ENCODE results near the gene FKBP1C. TPM values are rescaled to one million over a fixed set of nuclear protein-coding genes. Genes with fewer than 3 reads are reported as not detected.

Gene FKBP1C
- total and polyA plus RNA-seq, 2 of the 8 experiments (the other 6 are each of a cell fraction or from before 2014, with no cell fraction given): 0.74 to 1.0 TPM

GRCh38 chr6:63213325-63213724 is 2.1 kb downstream of the FKBP1C start:
- no peak overlapping the region for H3K4me2 ChIP-seq (ENCODE audit: insufficient read depth in 1 of 2, low read depth in 2 of 2, low read length in 2 of 2)
- no peak overlapping the region for H3K27ac ChIP-seq (ENCODE audit: low read depth, low read length)
- no peak overlapping the region for H3K9ac ChIP-seq (replicated peaks in 1 of 4; ENCODE audit: extremely low read depth in 1 of 4, low read depth in 3 of 4, low read length in 3 of 4)
- no peak overlapping the region for H4K8ac ChIP-seq (ENCODE audit: extremely low read depth, insufficient read depth, low read length)
- H2BK12ac ChIP-seq (ENCODE audit: low read depth, low read length): no peak overlapping the region
- ChIA-PET CTCF (ENCODE audit: partially characterized antibody) (no interaction called here), POLR2A (ENCODE audit: partially characterized antibody) (no interaction called here)
- no peak for FAIRE-seq
- no peak overlapping the region for H2AK5ac ChIP-seq (ENCODE audit: low read depth, low read length)
- no peak for DNase-seq (ENCODE audit: low read depth in 1 of 2, low spot score in 2 of 2)
- no peaks in the 10 kb centered on the region for H3K4me1 ChIP-seq (replicated peaks in 1 of 4; ENCODE audit: control insufficient read depth in 3 of 4, insufficient read depth in 4 of 4, low read length in 3 of 4)
- H3K4me3 ChIP-seq (ENCODE audit: extremely low read depth in 1 of 4, insufficient read depth in 2 of 4, low read depth in 3 of 4, low read length in 4 of 4): no peak overlapping the region
- H3K36me3 ChIP-seq (ENCODE audit: control insufficient read depth in 2 of 4, insufficient read depth in 4 of 4, low read length in 3 of 4): no peaks in the 10 kb centered on the region
- H2AFZ ChIP-seq (ENCODE audit: low read length): no peak overlapping the region
- TF ChIP-seq POLR2A (IDR thresholded peaks at IDR 0.05; ENCODE audit: control extremely low read depth in 1 of 2, low read depth in 2 of 2, low read length in 2 of 2): no peak
- TF ChIP-seq CTCF (IDR thresholded peaks at IDR 0.05; ENCODE audit: control extremely low read depth in 1 of 3, insufficient read depth in 1 of 3, low read depth in 1 of 3, low read length in 3 of 3): no peak
- no peaks in the 10 kb centered on the region for H3K79me1 ChIP-seq (ENCODE audit: low read depth, low read length)
- peaks cover 14 to 15% of the 10 kb centered on the region in 2 experiments for H3K9me3 ChIP-seq (ENCODE audit: insufficient read depth in 2 of 2, low read depth in 1 of 2, low read length in 1 of 2)
- H4K91ac ChIP-seq (replicated peaks; ENCODE audit: insufficient read length, low read length): no peak overlapping the region
- no peaks in the 10 kb centered on the region for H3K23me2 ChIP-seq (ENCODE audit: low read depth, low read length)
- no peak overlapping the region for H2BK120ac ChIP-seq (replicated peaks; ENCODE audit: low read depth, low read length)
- WGBS, 2 experiments (ENCODE audit: extremely low coverage in 1 of 2, insufficient coverage in 1 of 2, insufficient read length in 1 of 2, insufficient replicate concordance in 2 of 2, low coverage in 1 of 2, low lambda C conversion rate in 2 of 2, missing lambda C conversion rate in 1 of 2): 96% methylated on average over 2 of the region's 2 CpGs; no CpG with 5 or more reads in 1 of the 2 experiments
- no peak overlapping the region for H2BK20ac ChIP-seq (ENCODE audit: low read length)
- no peaks in the 10 kb centered on the region for H3K27me3 ChIP-seq (replicated peaks in 1 of 4; ENCODE audit: control insufficient read depth in 3 of 4, extremely low read depth in 1 of 4, insufficient read depth in 3 of 4, low read length in 3 of 4)
- H4K5ac ChIP-seq (ENCODE audit: insufficient read length, low read depth, low read length): no peak overlapping the region
- no peaks in the 10 kb centered on the region for H4K20me1 ChIP-seq (replicated peaks in 1 of 2; ENCODE audit: control insufficient read depth in 1 of 2, insufficient read depth in 2 of 2, low read length in 2 of 2)
- no peaks in the 10 kb centered on the region for H3K79me2 ChIP-seq (ENCODE audit: control insufficient read depth in 1 of 2, insufficient read depth in 2 of 2, low read length in 2 of 2)
- no peak overlapping the region for H3K56ac ChIP-seq (replicated peaks; ENCODE audit: insufficient read length, low read depth, low read length)
- no peak overlapping the region for H2BK15ac ChIP-seq (ENCODE audit: low read length)
- H3K14ac ChIP-seq (ENCODE audit: insufficient read length): no peak overlapping the region
- H2BK5ac ChIP-seq (ENCODE audit: low read depth, low read length): no peak overlapping the region
- no peak overlapping the region for H3K18ac ChIP-seq (ENCODE audit: extremely low read depth, low read length)
- no peak overlapping the region for H3K4ac ChIP-seq (replicated peaks; ENCODE audit: insufficient read length, low read depth, low read length)
- no peak overlapping the region for H3K23ac ChIP-seq (ENCODE audit: insufficient read length)

Data from H1 (cell line).